ENCODE data around the gene LARP1.

LARP1 gene

GRCh38 chr5:154762700-154763099, 7.5 kb downstream of the LARP1 start:
- no peak for DNase-seq

GRCh38 chr5:154764967-154765366, 9.8 kb downstream of the LARP1 start:
- no peak for DNase-seq

GRCh38 chr5:154765396-154765925, 10.3 kb downstream of the LARP1 start:
- no peak for DNase-seq

GRCh38 chr5:154766558-154767281, 11.5 kb downstream of the LARP1 start:
- no peak for DNase-seq

GRCh38 chr5:154767576-154767975, 12.4 kb downstream of the LARP1 start:
- no peak for DNase-seq

GRCh38 chr5:154768207-154768606, 13.0 kb downstream of the LARP1 start:
- no peak for DNase-seq

- no peak for DNase-seq
Observed at GRCh38 chr5:154770111-154770510, 14.9 kb downstream of the LARP1 start.

- no peak for DNase-seq
Observed at GRCh38 chr5:154771383-154771901, 16.3 kb downstream of the LARP1 start.

- no peak for DNase-seq
Observed at GRCh38 chr5:154773326-154773725, 18.1 kb downstream of the LARP1 start.

GRCh38 chr5:154776167-154776566, 21.0 kb downstream of the LARP1 start:
- DNase-seq: no peak

GRCh38 chr5:154778534-154778933, 23.4 kb downstream of the LARP1 start:
- no peak for DNase-seq

- DNase-seq: no peak
Observed at GRCh38 chr5:154779105-154779504, 23.9 kb downstream of the LARP1 start.

GRCh38 chr5:154780128-154780527, 25.0 kb downstream of the LARP1 start:
- DNase-seq: no peak

GRCh38 chr5:154782326-154782725, 27.1 kb downstream of the LARP1 start:
- no peak for DNase-seq

- no peak for DNase-seq
Observed at GRCh38 chr5:154782812-154783592, 27.8 kb downstream of the LARP1 start.

GRCh38 chr5:154783774-154784460, 28.7 kb downstream of the LARP1 start:
- no peak for DNase-seq

GRCh38 chr5:154784856-154785255, 29.7 kb downstream of the LARP1 start:
- DNase-seq: no peak

- no peak for DNase-seq
Observed at GRCh38 chr5:154786414-154786813, 31.2 kb downstream of the LARP1 start.

GRCh38 chr5:154788212-154788611, 33.0 kb downstream of the LARP1 start:
- DNase-seq: no peak

- no peak for DNase-seq
Observed at GRCh38 chr5:154791535-154791934, 36.4 kb downstream of the LARP1 start.

GRCh38 chr5:154793599-154794524, 38.7 kb downstream of the LARP1 start:
- no peak for DNase-seq
